Measurements from ENCODE around the gene PHACTR1.

DNA sequence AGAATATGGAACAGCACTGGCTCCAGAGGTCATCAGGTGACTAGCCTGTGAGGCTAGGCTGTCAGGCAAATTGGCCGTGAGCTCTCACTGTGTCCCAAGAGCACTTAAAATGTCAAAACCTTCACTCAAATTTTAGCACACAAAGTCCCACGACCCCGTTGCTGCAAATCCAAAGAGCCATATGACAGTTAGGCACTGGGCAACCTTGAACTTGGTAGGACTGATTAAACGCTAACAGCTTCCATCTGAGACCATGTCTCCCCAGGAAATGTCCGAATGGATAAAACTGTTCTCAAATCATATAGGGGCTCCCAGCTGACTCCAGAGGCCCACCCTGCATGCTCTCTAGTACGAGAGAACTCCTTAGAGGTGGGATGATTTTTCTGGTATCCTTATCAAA lies 196.6 kb downstream of the PHACTR1 start:
- TF ChIP-seq, protein P1, sequence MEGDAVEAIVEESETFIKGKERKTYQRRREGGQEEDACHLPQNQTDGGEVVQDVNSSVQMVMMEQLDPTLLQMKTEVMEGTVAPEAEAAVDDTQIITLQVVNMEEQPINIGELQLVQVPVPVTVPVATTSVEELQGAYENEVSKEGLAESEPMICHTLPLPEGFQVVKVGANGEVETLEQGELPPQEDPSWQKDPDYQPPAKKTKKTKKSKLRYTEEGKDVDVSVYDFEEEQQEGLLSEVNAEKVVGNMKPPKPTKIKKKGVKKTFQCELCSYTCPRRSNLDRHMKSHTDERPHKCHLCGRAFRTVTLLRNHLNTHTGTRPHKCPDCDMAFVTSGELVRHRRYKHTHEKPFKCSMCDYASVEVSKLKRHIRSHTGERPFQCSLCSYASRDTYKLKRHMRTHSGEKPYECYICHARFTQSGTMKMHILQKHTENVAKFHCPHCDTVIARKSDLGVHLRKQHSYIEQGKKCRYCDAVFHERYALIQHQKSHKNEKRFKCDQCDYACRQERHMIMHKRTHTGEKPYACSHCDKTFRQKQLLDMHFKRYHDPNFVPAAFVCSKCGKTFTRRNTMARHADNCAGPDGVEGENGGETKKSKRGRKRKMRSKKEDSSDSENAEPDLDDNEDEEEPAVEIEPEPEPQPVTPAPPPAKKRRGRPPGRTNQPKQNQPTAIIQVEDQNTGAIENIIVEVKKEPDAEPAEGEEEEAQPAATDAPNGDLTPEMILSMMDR (IDR thresholded peaks at IDR 0.05): no peak
- no peak for TF ChIP-seq POLR2A (IDR thresholded peaks at IDR 0.05)
